Pancreas (tissue), 10 donors: ENCODE measurements around the gene PALLD. TPM values are rescaled to one million over a fixed set of nuclear protein-coding genes. Genes with fewer than 3 reads are reported as not detected.
"Not testable (repeated sequence)": the region's sequence is repeated elsewhere in the genome, so short reads cannot be mapped to it uniquely, and the experiment has no call there.

Experiments
- ATAC-seq, 4 donors: fragments of 200-7000 bp; cut with Tn5 transposase; one replicate each; pipeline versions ENCODE4 v1.8.0 to v1.9.1; 2020; ENCODE audit warnings: mild to moderate bottlenecking in 4 of 4, moderate library complexity in 4 of 4
- DNase-seq, 6 donors: peaks; one replicate each; pipeline ENCODE4 v3.0.0-alpha.2; 2020
- FAIRE-seq: peaks from 2 replicates; lab custom pipeline; 2012; peaks lifted over from hg19 to GRCh38; lab: Jason Lieb, UNC
- H3K27ac ChIP-seq, 4 donors: fragments of 200-600 bp; sonication (generic); 1 replicate in 3 of 4; 2 replicates in 1 of 4; pipeline versions ENCODE4 v1.5.0 to v1.8.0; 2020
- H3K27me3 ChIP-seq, 4 donors: fragments of 200-600 bp; one replicate each; pipeline ENCODE4 v1.8.0; 2021
- H3K36me3 ChIP-seq, 3 donors: fragments of 200-600 bp; sonication (generic) in 1 of 3; one replicate each; pipeline versions ENCODE4 v1.5.0 to v1.8.0; 2020 to 2021
- H3K4me1 ChIP-seq, 3 donors: fragments of 200-600 bp; one replicate each; pipeline ENCODE4 v1.8.0; 2021
- H3K4me3 ChIP-seq, 4 donors: fragments of 200-600 bp; sonication (generic) in 2 of 4; one replicate each; pipeline versions ENCODE4 v1.5.0 to v1.8.0; 2020 to 2021
- H3K9me3 ChIP-seq, 4 donors: fragments of 200-600 bp; one replicate each; pipeline ENCODE4 v1.8.0; 2021
- CTCF ChIP-seq, 4 donors: fragments of 200-600 bp; sonication (generic) in 3 of 4; IDR thresholded peaks; one replicate each; pipeline versions ENCODE4 v1.5.0 to v1.8.0; 2021; ENCODE audit warnings: antibody characterized with exemption in 4 of 4
- WGBS, 2 donors: extraction: QIAGEN DNeasy Blood & Tissue Kit; methylation state at CpG; one replicate each; pipeline ENCODE4 v1.1.7; 2013; 5-methylcytosine and 5-hydroxymethylcytosine counted together
- intact Hi-C, 3 donors: fragments of 100-400 bp; cut with DNase I; formaldehyde crosslinking; loops; one replicate each; pipeline versions ENCODE4 v1.11.1 to v1.14.2; 2022
- polyA plus RNA-seq, 2 donors: library from polyadenylated mRNA; stranded (reverse); fragments of 200-250 nt; gene quantifications; one replicate each; pipeline ENCODE4 v1.2.3, GENCODE V29; 2013
- total RNA-seq, 6 donors: library from RNA; stranded (reverse); fragmentation: NEBNext Ultra II Directional in 4 of 6; extraction: Animal tissue kit (Norgen Biotek cat#: 25700) in 4 of 6; gene quantifications; one replicate each; pipeline versions ENCODE4 v1.2.1 to v1.2.4, GENCODE V29; 2021 to 2023
- donor health status: healthy with polysubstance abuse.
- donor health status: DM: no; HTN: no; CAD: no; lungs with moderate emphysema.
- donor health status: DM: no; HTN: no; CAD: no.
- donor health status: control.
- donor health status: control.
- donor health status: Bipolar disorder and iron deficiency.
- donor health status: DM: yes; HTN: yes; CAD: no.
- donor health status: DM: no; HTN: no; CAD: no.
- donor health status: DM: no; HTN: no; CAD: no.
- donor health status: DM: yes; HTN: yes; CAD: no.

PALLD gene
- total and polyA plus RNA-seq, 8 donors: 4.4 to 44.2 (median 14.1) TPM

- FAIRE-seq (no peak), DNase-seq (no peak), ATAC-seq (no peak)
- WGBS, 2 donors: 86 to 90% methylated on average over 6 of the region's 6 CpGs
- H3K9me3 ChIP-seq: no peaks in the 10 kb centered on the region
- H3K27ac ChIP-seq: no peak overlapping the region
- H3K4me3 ChIP-seq: no peak overlapping the region
- intact Hi-C loops: no loop called here
- no peaks in the 10 kb centered on the region for H3K27me3 ChIP-seq
- TF ChIP-seq CTCF (IDR thresholded peaks at IDR 0.05): no peak
- peaks cover 0 to 5% (median 0%) of the 10 kb centered on the region in 3 donors for H3K36me3 ChIP-seq
- no peaks in the 10 kb centered on the region for H3K4me1 ChIP-seq
These were observed 433.8 kb downstream of the PALLD start for GRCh38 chr4:168930413-168931196.

GRCh38 chr4:168931215-168931650, 434.4 kb downstream of the PALLD start:
- no peak for TF ChIP-seq CTCF (IDR thresholded peaks at IDR 0.05)
- DNase-seq: peak in 1 of 6 donors; percentile 42
- H3K27ac ChIP-seq: no peak overlapping the region
- intact Hi-C loops: no loop called here
- peaks cover 0 to 5% (median 0%) of the 10 kb centered on the region in 3 donors for H3K36me3 ChIP-seq
- ATAC-seq: no peak
- H3K4me1 ChIP-seq: no peaks in the 10 kb centered on the region
- H3K9me3 ChIP-seq: no peaks in the 10 kb centered on the region
- no peak overlapping the region for H3K4me3 ChIP-seq
- FAIRE-seq: no peak
- H3K27me3 ChIP-seq: no peaks in the 10 kb centered on the region

- no peak for FAIRE-seq
- intact Hi-C loops: no loop called here
- TF ChIP-seq CTCF (IDR thresholded peaks at IDR 0.05): no peak
- Histone ChIP-seq H3K27ac (no peak overlapping the region), H3K9me3 (no peaks in the 10 kb centered on the region), H3K4me1 (no peaks in the 10 kb centered on the region), H3K27me3 (no peaks in the 10 kb centered on the region), H3K36me3 (no peaks in the 10 kb centered on the region), H3K4me3 (no peak overlapping the region)
- ATAC-seq: no peak
- no peak for DNase-seq
These were observed 435.3 kb downstream of the PALLD start for GRCh38 chr4:168932138-168932537.

- no peak for FAIRE-seq
- intact Hi-C loops: no loop called here
- no peak for ATAC-seq
- H3K4me3 ChIP-seq: no peak overlapping the region
- no peak for TF ChIP-seq CTCF (IDR thresholded peaks at IDR 0.05)
- no peaks in the 10 kb centered on the region for H3K36me3 ChIP-seq
- H3K27me3 ChIP-seq: no peaks in the 10 kb centered on the region
- H3K9me3 ChIP-seq: no peaks in the 10 kb centered on the region
- H3K4me1 ChIP-seq: no peaks in the 10 kb centered on the region
- H3K27ac ChIP-seq: no peak overlapping the region
- no peak for DNase-seq
These were observed 436.6 kb downstream of the PALLD start for GRCh38 chr4:168933423-168933822.

GRCh38 chr4:168937473-168937872, 440.6 kb downstream of the PALLD start:
- H3K27me3 ChIP-seq, intact Hi-C loops, H3K4me1 ChIP-seq, H3K36me3 ChIP-seq, H3K9me3 ChIP-seq, ATAC-seq, H3K27ac ChIP-seq, H3K4me3 ChIP-seq, FAIRE-seq, DNase-seq: not testable (repeated sequence)
- WGBS, 2 donors: 88 to 91% methylated on average over 3 of the region's 3 CpGs
